Measurements from ENCODE around the gene MMP20. TPM values are rescaled to one million over a fixed set of nuclear protein-coding genes. Genes with fewer than 3 reads are reported as not detected.

The MMP20 gene
- polyA plus RNA-seq, 1 donor (not counting 4 experiments of a cell fraction or from before 2014, with no cell fraction given), result not detected

GRCh38 chr11:102582140-102582539 is 43.0 kb downstream of the MMP20 start:
- Histone ChIP-seq H3K9me1 (ENCODE audit: control insufficient read depth, extremely low read depth, insufficient read depth, low read length) (no peaks in the 10 kb centered on the region), H3K4me3 (ENCODE audit: control insufficient read depth in 2 of 3, extremely low read depth in 1 of 3, insufficient read depth in 2 of 3, low read depth in 1 of 3, low read length in 3 of 3) (no peak overlapping the region), H2AFZ (ENCODE audit: control insufficient read depth, low read length) (no peak overlapping the region), H3K9me3 (ENCODE audit: control insufficient read depth, low read depth, low read length) (no peaks in the 10 kb centered on the region), H3K27me3 (ENCODE audit: control insufficient read depth, extremely low read depth, insufficient read depth, low read length) (no peaks in the 10 kb centered on the region), H3K36me3 (ENCODE audit: control insufficient read depth in 2 of 2, extremely low read depth in 1 of 2, insufficient read depth in 2 of 2, low read length in 2 of 2) (no peaks in the 10 kb centered on the region), H3K4me1 (ENCODE audit: control insufficient read depth, extremely low read depth, insufficient read depth, low read length) (no peaks in the 10 kb centered on the region), H3K4me2 (ENCODE audit: control insufficient read depth, extremely low read depth, insufficient read depth, low read depth, low read length) (no peak overlapping the region), H3K79me2 (ENCODE audit: control insufficient read depth, insufficient read depth, low read length) (no peaks in the 10 kb centered on the region), H4K20me1 (ENCODE audit: control insufficient read depth, extremely low read depth, insufficient read depth, low read length) (no peaks in the 10 kb centered on the region), H3K27ac (ENCODE audit: control insufficient read depth, insufficient read depth, low read length) (no peak overlapping the region), H3K9ac (ENCODE audit: control insufficient read depth, extremely low read depth, insufficient read depth, low read length) (no peak overlapping the region)
- TF ChIP-seq CTCF (optimal IDR thresholded peaks at IDR 0.05 in 1 of 3, IDR thresholded peaks at IDR 0.05 in 1 of 3, conservative IDR thresholded peaks at IDR 0.05 in 1 of 3; ENCODE audit: extremely low read depth in 1 of 3, insufficient read depth in 2 of 3, low read length in 3 of 3), result no peak
- FAIRE-seq, result no peak
- DNase-seq (ENCODE audit: low read depth, low spot score), result no peak
- dilution Hi-C loops (cut with MboI; ENCODE audit: extremely low pct_ligation_motif_present, low sequenced_read_pairs), result no loop called here

- no peak overlapping the region for H3K4me3 ChIP-seq (ENCODE audit: control insufficient read depth in 2 of 3, extremely low read depth in 1 of 3, insufficient read depth in 2 of 3, low read depth in 1 of 3, low read length in 3 of 3)
- H3K27ac ChIP-seq (ENCODE audit: control insufficient read depth, insufficient read depth, low read length), result no peak overlapping the region
- no peaks in the 10 kb centered on the region for H4K20me1 ChIP-seq (ENCODE audit: control insufficient read depth, extremely low read depth, insufficient read depth, low read length)
- H3K9ac ChIP-seq (ENCODE audit: control insufficient read depth, extremely low read depth, insufficient read depth, low read length), result no peak overlapping the region
- H3K36me3 ChIP-seq (ENCODE audit: control insufficient read depth in 2 of 2, extremely low read depth in 1 of 2, insufficient read depth in 2 of 2, low read length in 2 of 2), result no peaks in the 10 kb centered on the region
- H2AFZ ChIP-seq (ENCODE audit: control insufficient read depth, low read length), result no peak overlapping the region
- dilution Hi-C loops (cut with MboI; ENCODE audit: extremely low pct_ligation_motif_present, low sequenced_read_pairs), result no loop called here
- H3K4me1 ChIP-seq (ENCODE audit: control insufficient read depth, extremely low read depth, insufficient read depth, low read length), result no peaks in the 10 kb centered on the region
- no peaks in the 10 kb centered on the region for H3K79me2 ChIP-seq (ENCODE audit: control insufficient read depth, insufficient read depth, low read length)
- H3K9me3 ChIP-seq (ENCODE audit: control insufficient read depth, low read depth, low read length), result no peaks in the 10 kb centered on the region
- no peak for TF ChIP-seq EZH2 (IDR thresholded peaks at IDR 0.05; ENCODE audit: low read length)
- TF ChIP-seq CTCF (optimal IDR thresholded peaks at IDR 0.05 in 1 of 3, IDR thresholded peaks at IDR 0.05 in 1 of 3, conservative IDR thresholded peaks at IDR 0.05 in 1 of 3; ENCODE audit: extremely low read depth in 1 of 3, insufficient read depth in 2 of 3, low read length in 3 of 3), result no peak
- H3K9me1 ChIP-seq (ENCODE audit: control insufficient read depth, extremely low read depth, insufficient read depth, low read length), result no peaks in the 10 kb centered on the region
- H3K4me2 ChIP-seq (ENCODE audit: control insufficient read depth, extremely low read depth, insufficient read depth, low read depth, low read length), result no peak overlapping the region
- FAIRE-seq, result no peak
- H3K27me3 ChIP-seq (ENCODE audit: control insufficient read depth, extremely low read depth, insufficient read depth, low read length), result no peaks in the 10 kb centered on the region
- no peak for DNase-seq (ENCODE audit: low read depth, low spot score)
These were observed 44.1 kb downstream of the MMP20 start for GRCh38 chr11:102581066-102581465.
